K562 (cell line): Measurements from ENCODE around the gene KRT39.

Source experiments
- BRCA1 ChIP-seq, 2 experiments: fragments of 450-650 bp in 1 of 2; sonication (generic) in 1 of 2; formaldehyde crosslinking in 1 of 2; IDR thresholded peaks; 2 replicates each; pipeline versions ENCODE4 v1.5.0 to v1.6.1; 2017 to 2020; ENCODE audit warnings: mild to moderate bottlenecking in 1 of 2, missing genetic modification reagents in 1 of 2
- EZH2 ChIP-seq: IDR thresholded peaks from 2 replicates; pipeline ENCODE4 v1.6.1; 2012; ENCODE audit warnings: low read depth, mild to moderate bottlenecking, inconsistent platforms, low read length, borderline replicate concordance
- HBP1 ChIP-seq: fragments of 450-650 bp; formaldehyde crosslinking; IDR thresholded peaks from 2 replicates; pipeline ENCODE4 v1.4.0; 2022; ENCODE audit warnings: missing genetic modification characterization
- KAT2B ChIP-seq: IDR thresholded peaks from one replicate; pipeline ENCODE4 v1.6.1; 2012; ENCODE audit warnings: low read depth, mild to moderate bottlenecking, control low read depth, inconsistent platforms, low read length, moderate library complexity
- NR3C1 ChIP-seq: sonication (generic); formaldehyde crosslinking; IDR thresholded peaks from 2 replicates; pipeline ENCODE4 v1.8.1; 2022; ENCODE audit warnings: missing genetic modification reagents
- TEAD1 ChIP-seq, 2 experiments: fragments of 450-650 bp in 1 of 2; sonication (generic) in 1 of 2; formaldehyde crosslinking; IDR thresholded peaks; 2 replicates each; pipeline versions ENCODE4 v1.4.0 to v1.8.0; 2020 to 2022; ENCODE audit warnings: mild to moderate bottlenecking in 2 of 2, missing genetic modification reagents in 1 of 2
- ZSCAN29 ChIP-seq: fragments of 450-650 bp; IDR thresholded peaks from 2 replicates; pipeline ENCODE4 v1.6.1; 2017

- no peak for TF ChIP-seq BRCA1 (IDR thresholded peaks at IDR 0.05)
- no peak for TF ChIP-seq BRCA1 (CRISPR knock-in tag; IDR thresholded peaks at IDR 0.05)
- no peak for TF ChIP-seq KAT2B
- TF ChIP-seq ZSCAN29, result no peak
- no peak for TF ChIP-seq NR3C1
- no peak for TF ChIP-seq TEAD1 (CRISPR knock-in tag; IDR thresholded peaks at IDR 0.05)
- no peak for TF ChIP-seq EZH2
- TF ChIP-seq HBP1 (CRISPR knock-in tag), result no peak
Measured at GRCh38 chr17:40910441-40910841, 56.3 kb downstream of the KRT39 start.
